WTC11 (cell line): ENCODE results near the gene HOXD13. TPM values are rescaled to one million over a fixed set of nuclear protein-coding genes. Genes with fewer than 3 reads are reported as not detected.

ENCODE experiments used
- ATAC-seq: fragments of 200-7000 bp; cut with Tn5 transposase; 2 replicates; pipeline ENCODE4 v1.10.0; 2021; ENCODE audit warnings: mild to moderate bottlenecking, moderate library complexity
- CTCF ChIA-PET: fragments of 300-600 bp; sonication (Branson Sonifier 250); formaldehyde crosslinking; loops from one replicate; lab custom pipeline; 2021; ENCODE audit warnings: antibody characterized with exemption; lab: Charles Lee
- POLR2A ChIA-PET: fragments of 350-600 bp; sonication (Branson Sonifier 250); formaldehyde crosslinking; loops from one replicate; lab custom pipeline; 2021; ENCODE audit warnings: antibody characterized with exemption; lab: Charles Lee
- DNase-seq: peaks from one replicate; pipeline ENCODE4 v3.0.0; 2021; ENCODE audit warnings: low spot score
- H3K27ac Mint-ChIP-seq: 2 replicates; pipeline ENCODE4 v1.8.0; 2021; ENCODE audit warnings: mixed read lengths
- H3K27me3 Mint-ChIP-seq: 2 replicates; pipeline ENCODE4 v1.8.0; 2021; ENCODE audit warnings: low read depth, mild to moderate bottlenecking, moderate library complexity, mixed read lengths
- H3K36me3 Mint-ChIP-seq: 2 replicates; pipeline ENCODE4 v1.8.0; 2021; ENCODE audit warnings: mixed read lengths
- H3K4me1 Mint-ChIP-seq: 2 replicates; pipeline ENCODE4 v1.8.0; 2022; ENCODE audit warnings: mixed read lengths
- H3K4me3 Mint-ChIP-seq: 2 replicates; pipeline ENCODE4 v1.8.0; 2021; ENCODE audit warnings: mild to moderate bottlenecking, moderate library complexity, mixed read lengths
- H3K9me3 Mint-ChIP-seq: 2 replicates; pipeline ENCODE4 v1.8.0; 2021; ENCODE audit warnings: mixed read lengths
- ARID4B ChIP-seq: sonication (generic); formaldehyde crosslinking; IDR thresholded peaks from 2 replicates; pipeline ENCODE4 v1.8.0; 2023; ENCODE audit warnings: missing genetic modification reagents, mild to moderate bottlenecking, borderline replicate concordance
- CBFB ChIP-seq: sonication (generic); formaldehyde crosslinking; IDR thresholded peaks from 2 replicates; pipeline ENCODE4 v1.8.1; 2022; ENCODE audit warnings: mild to moderate bottlenecking, low read depth, missing genetic modification reagents
- EMX1 ChIP-seq: fragments of 250-450 bp; sonication (Bioruptor Pico); IDR thresholded peaks from 2 replicates; pipeline ENCODE4 v1.8.0; 2021; ENCODE audit warnings: mild to moderate bottlenecking
- FOXP1 ChIP-seq: sonication (generic); formaldehyde crosslinking; IDR thresholded peaks from 2 replicates; pipeline ENCODE4 v1.8.0; 2022; ENCODE audit warnings: missing genetic modification reagents, mild to moderate bottlenecking, moderate library complexity, borderline replicate concordance
- GRHL2 ChIP-seq: fragments of 250-450 bp; sonication (Bioruptor Pico); IDR thresholded peaks from 2 replicates; pipeline ENCODE4 v1.8.0; 2022; ENCODE audit warnings: mild to moderate bottlenecking, moderate library complexity; ENCODE audit not compliant: insufficient replicate concordance, severe bottlenecking
- IRF1 ChIP-seq: sonication (generic); formaldehyde crosslinking; IDR thresholded peaks from 2 replicates; pipeline ENCODE4 v1.8.0; 2023; ENCODE audit warnings: missing genetic modification reagents
- IRF2 ChIP-seq: sonication (generic); formaldehyde crosslinking; IDR thresholded peaks from 2 replicates; pipeline ENCODE4 v1.8.0; 2022; ENCODE audit warnings: low read depth, missing genetic modification reagents, borderline replicate concordance
- JUN ChIP-seq: sonication (generic); formaldehyde crosslinking; IDR thresholded peaks from 2 replicates; pipeline ENCODE4 v1.8.0; 2023; ENCODE audit warnings: mild to moderate bottlenecking, missing genetic modification reagents
- KAT7 ChIP-seq: sonication (generic); formaldehyde crosslinking; IDR thresholded peaks from 2 replicates; pipeline ENCODE4 v1.8.1; 2023; ENCODE audit warnings: missing genetic modification reagents, mild to moderate bottlenecking, borderline replicate concordance
- MAX ChIP-seq: sonication (generic); formaldehyde crosslinking; IDR thresholded peaks from 2 replicates; pipeline ENCODE4 v1.8.0; 2022; ENCODE audit warnings: mild to moderate bottlenecking, missing genetic modification reagents
- NFE2L1 ChIP-seq: sonication (generic); formaldehyde crosslinking; IDR thresholded peaks from 2 replicates; pipeline ENCODE4 v1.8.1; 2023; ENCODE audit warnings: missing genetic modification reagents
- NFYB ChIP-seq: sonication (generic); formaldehyde crosslinking; conservative IDR thresholded peaks from 2 replicates; pipeline ENCODE4 v1.8.0; 2022; ENCODE audit warnings: low read depth, missing genetic modification reagents
- NR1H2 ChIP-seq: sonication (generic); formaldehyde crosslinking; IDR thresholded peaks from 2 replicates; pipeline ENCODE4 v1.9.0; 2021; ENCODE audit warnings: mild to moderate bottlenecking, moderate library complexity, missing genetic modification reagents
- NR2C2 ChIP-seq: sonication (generic); formaldehyde crosslinking; IDR thresholded peaks from 2 replicates; pipeline ENCODE4 v1.8.0; 2022; ENCODE audit warnings: mild to moderate bottlenecking, missing genetic modification reagents
- NR3C1 ChIP-seq: sonication (generic); formaldehyde crosslinking; conservative IDR thresholded peaks from 2 replicates; pipeline ENCODE4 v1.8.1; 2023; ENCODE audit warnings: low read depth, mild to moderate bottlenecking, missing genetic modification reagents
- PREB ChIP-seq: sonication (generic); formaldehyde crosslinking; IDR thresholded peaks from 2 replicates; pipeline ENCODE4 v1.8.1; 2022; ENCODE audit warnings: mild to moderate bottlenecking, missing genetic modification reagents, moderate library complexity, borderline replicate concordance
- PRRX2 ChIP-seq: fragments of 250-450 bp; sonication (Bioruptor Pico); IDR thresholded peaks from 2 replicates; pipeline ENCODE4 v1.8.0; 2021; ENCODE audit warnings: mild to moderate bottlenecking
- TEAD1 ChIP-seq: sonication (generic); formaldehyde crosslinking; IDR thresholded peaks from 2 replicates; pipeline ENCODE4 v1.8.0; 2022; ENCODE audit warnings: mild to moderate bottlenecking, missing genetic modification reagents
- TP53 ChIP-seq: sonication (generic); formaldehyde crosslinking; IDR thresholded peaks from 2 replicates; pipeline ENCODE4 v1.8.1; 2023; ENCODE audit warnings: mild to moderate bottlenecking, missing genetic modification reagents
- ZMAT4 ChIP-seq: fragments of 250-450 bp; sonication (Bioruptor Pico); IDR thresholded peaks from 2 replicates; pipeline ENCODE4 v1.9.0; 2021; ENCODE audit warnings: mild to moderate bottlenecking
- ZNF425 ChIP-seq: fragments of 250-450 bp; sonication (Bioruptor Pico); conservative IDR thresholded peaks from 2 replicates; pipeline ENCODE4 v1.9.0; 2021; ENCODE audit warnings: mild to moderate bottlenecking
- total RNA-seq: library from RNA; stranded (reverse); gene quantifications from 3 replicates; pipeline ENCODE4 v1.2.3, GENCODE V29; 2021

HOXD13 gene
- total RNA-seq, 1 experiment from 2014 or later = not detected

- DNase-seq (no peak), ATAC-seq (no peak)
- Mint-ChIP-seq H3K4me1 (peaks cover 52% of the 10 kb centered on the region), H3K27me3 (peaks cover 97% of the 10 kb centered on the region), H3K9me3 (no peaks in the 10 kb centered on the region), H3K4me3 (no peak overlapping the region), H3K27ac (no peak overlapping the region), H3K36me3 (peaks cover 9% of the 10 kb centered on the region)
- CTCF ChIA-PET = interaction anchor here (0.9 kb wide), 1 partner anchor 14 kb away, joined by 3 read pairs; no protein-coding TSS in a partner anchor
- POLR2A ChIA-PET = no interaction called here
- TF ChIP-seq ZMAT4 = no peak
- TF ChIP-seq ARID4B = no peak
Observed at GRCh38 chr2:176090862-176091261, 1.7 kb upstream of the HOXD13 start.

GRCh38 chr2:176091329-176092258, 927 bp upstream of the HOXD13 start:
- ATAC-seq (peak; percentile 1; the same call in 1 of the 2 replicates), DNase-seq (no peak)
- peaks cover 9% of the 10 kb centered on the region for H3K36me3 Mint-ChIP-seq
- H3K4me3 Mint-ChIP-seq = peak overlapping the region; percentile 61
- H3K4me1 Mint-ChIP-seq = peaks cover 56% of the 10 kb centered on the region
- peaks cover 97% of the 10 kb centered on the region for H3K27me3 Mint-ChIP-seq
- H3K9me3 Mint-ChIP-seq = no peaks in the 10 kb centered on the region
- H3K27ac Mint-ChIP-seq = no peak overlapping the region
- TF ChIP-seq NR3C1 (CRISPR knock-in tag) (no peak), TP53 (CRISPR knock-in tag) (no peak), PREB (CRISPR knock-in tag) (no peak), NR2C2 (no peak), PRRX2 (CRISPR knock-in tag) (no peak), NFE2L1 (no peak), JUN (no peak), CBFB (CRISPR knock-in tag) (no peak), TEAD1 (no peak), GRHL2 (CRISPR knock-in tag) (no peak)
- POLR2A ChIA-PET = no interaction called here
- CTCF ChIA-PET = interaction anchor here (0.9 to 1.2 kb wide), 2 partner anchors 12 to 13 kb away, joined by 3 to 10 read pairs; no protein-coding TSS in a partner anchor

- ATAC-seq (peak; percentile 1), DNase-seq (no peak)
- POLR2A ChIA-PET = no interaction called here
- CTCF ChIA-PET = interaction anchor here (0.5 to 1.2 kb wide), 3 partner anchors 14 to 1033 kb away, joined by 3 to 10 read pairs (median 5); no protein-coding TSS in a partner anchor
- Mint-ChIP-seq H3K4me3 (peak overlapping the region; percentile 59), H3K4me1 (peaks cover 58% of the 10 kb centered on the region), H3K9me3 (no peaks in the 10 kb centered on the region), H3K27ac (no peak overlapping the region), H3K36me3 (peaks cover 9% of the 10 kb centered on the region), H3K27me3 (peaks cover 96% of the 10 kb centered on the region)
- TF ChIP-seq FOXP1 (peak; percentile 65), KAT7 (CRISPR knock-in tag) (no peak), ZNF425 (CRISPR knock-in tag) (no peak), MAX (peak; percentile 82), NFYB (CRISPR knock-in tag) (no peak), IRF1 (CRISPR knock-in tag) (no peak), IRF2 (CRISPR knock-in tag) (no peak), EMX1 (CRISPR knock-in tag) (no peak), NR1H2 (CRISPR knock-in tag) (no peak)
Observed at GRCh38 chr2:176093145-176093897, 800 bp downstream of the HOXD13 start.
